Endothelial cell of umbilical vein (primary cell): ENCODE data around the gene CDYL. TPM values are rescaled to one million over a fixed set of nuclear protein-coding genes. Genes with fewer than 3 reads are reported as not detected.
A peak's percentile ranks its signal among the peaks of the same experiment; 100 is the strongest.

Experiments
- BruUV-seq: library from RNA; stranded (reverse); fragments of 400-500 nt; replicated peaks from 2 replicates; lab custom pipeline; 2021; lab: Mats Ljungman, UMichigan
- CTCF ChIA-PET: fragments of 300-600, 350-600 bp; sonication (Branson Sonifier 250); formaldehyde crosslinking; loops from one replicate; lab custom pipeline; 2021; ENCODE audit warnings: antibody characterized with exemption, inconsistent platforms; lab: Charles Lee
- POLR2A ChIA-PET: fragments of 300-600, 350-600 bp; sonication (Branson Sonifier 250); formaldehyde crosslinking; loops from one replicate; lab custom pipeline; 2021; ENCODE audit warnings: antibody characterized with exemption, inconsistent platforms; lab: Charles Lee
- DNase-seq: peaks from one replicate; pipeline ENCODE4 v3.0.0-alpha.2; 2011; ENCODE audit warnings: low read depth, low spot score
- FAIRE-seq: peaks from 2 replicates; lab custom pipeline; 2011; peaks lifted over from hg19 to GRCh38; lab: Jason Lieb, UNC
- H2AFZ ChIP-seq: 2 replicates; pipeline ENCODE4 v1.6.0; 2012; ENCODE audit warnings: low read depth, low read length, control low read depth, inconsistent platforms
- H3K27ac ChIP-seq: 2 replicates; pipeline ENCODE4 v1.5.1; 2011; ENCODE audit warnings: low read depth, mild to moderate bottlenecking, control low read depth, low read length, moderate library complexity; ENCODE audit not compliant: insufficient read depth
- H3K27me3 ChIP-seq, 2 experiments: 2 replicates each; pipeline versions ENCODE4 v1.6.0 to v1.6.1; 2011; ENCODE audit warnings: low read length in 2 of 2, mixed read lengths in 1 of 2; ENCODE audit not compliant: control insufficient read depth in 2 of 2, insufficient read depth in 2 of 2
- H3K36me3 ChIP-seq, 2 experiments: 2 replicates in 1 of 2; 3 replicates in 1 of 2; pipeline ENCODE4 v1.5.1; 2011; ENCODE audit warnings: low read length in 2 of 2, mild to moderate bottlenecking in 1 of 2, moderate library complexity in 1 of 2; ENCODE audit not compliant: control insufficient read depth in 2 of 2, insufficient read depth in 2 of 2; ENCODE audit errors: extremely low read depth in 1 of 2
- H3K4me1 ChIP-seq: 3 replicates; pipeline ENCODE4 v1.5.1; 2011; ENCODE audit warnings: mild to moderate bottlenecking, low read length; ENCODE audit not compliant: control insufficient read depth, insufficient read depth; ENCODE audit errors: extremely low read depth
- H3K4me2 ChIP-seq: 2 replicates; pipeline ENCODE4 v1.6.1; 2011; ENCODE audit warnings: low read length, control low read depth, mixed read lengths; ENCODE audit not compliant: insufficient read depth
- H3K4me3 ChIP-seq, 3 experiments: fragments of 200-600 bp in 1 of 3; sonication (generic), shearing (Covaris generic) in 1 of 3; replicated peaks in 1 of 3; 2 replicates each; pipeline ENCODE4 v1.5.1; 2011 to 2016; ENCODE audit warnings: control low read depth in 3 of 3, low read length in 3 of 3, mild to moderate bottlenecking in 2 of 3, inconsistent platforms in 1 of 3, low read depth in 1 of 3, moderate library complexity in 1 of 3; ENCODE audit not compliant: insufficient read depth in 1 of 3
- H3K79me2 ChIP-seq: 2 replicates; pipeline ENCODE4 v1.6.0; 2012; ENCODE audit warnings: low read length, inconsistent platforms; ENCODE audit not compliant: control insufficient read depth, insufficient read depth
- H3K9ac ChIP-seq: replicated peaks from 2 replicates; pipeline ENCODE3; 2011; ENCODE audit warnings: low read length, control low read depth; ENCODE audit not compliant: insufficient read depth; ENCODE audit errors: extremely low read depth
- H3K9me1 ChIP-seq: replicated peaks from 3 replicates; pipeline ENCODE4 v1.6.0; 2011; ENCODE audit warnings: mild to moderate bottlenecking, low read length; ENCODE audit not compliant: control insufficient read depth, insufficient read depth; ENCODE audit errors: extremely low read depth
- H3K9me3 ChIP-seq: replicated peaks from 2 replicates; pipeline ENCODE4 v1.5.1; 2012; ENCODE audit warnings: low read length, inconsistent platforms; ENCODE audit not compliant: control insufficient read depth, insufficient read depth
- H4K20me1 ChIP-seq: replicated peaks from 2 replicates; pipeline ENCODE3; 2011; ENCODE audit warnings: mild to moderate bottlenecking, low read length; ENCODE audit not compliant: control insufficient read depth, insufficient read depth; ENCODE audit errors: extremely low read depth
- EZH2 ChIP-seq: IDR thresholded peaks from 2 replicates; pipeline ENCODE4 v1.6.1; 2012; ENCODE audit warnings: borderline replicate concordance, low read depth, mild to moderate bottlenecking, moderate library complexity, low read length, inconsistent platforms; ENCODE audit not compliant: severe bottlenecking
- GATA2 ChIP-seq: IDR thresholded peaks from 2 replicates; pipeline ENCODE4 v1.7.0; 2011; ENCODE audit warnings: low read depth, mild to moderate bottlenecking, moderate library complexity, mixed read lengths, low read length; ENCODE audit not compliant: insufficient read length, insufficient read depth
- JUN ChIP-seq: IDR thresholded peaks from 2 replicates; pipeline ENCODE4 v1.6.1; 2011; ENCODE audit warnings: borderline replicate concordance, low read depth; ENCODE audit not compliant: insufficient read length, insufficient read depth
- MYC ChIP-seq: IDR thresholded peaks from one replicate; pipeline ENCODE4 v1.6.1; 2011; ENCODE audit warnings: mild to moderate bottlenecking, low read depth, low read length
- dilution Hi-C: fragments of 300-500 bp; cut with MboI; formaldehyde crosslinking; loops from one replicate; pipeline ENCODE4 v1.15.0; 2019; ENCODE audit warnings: low sequenced_read_pairs; ENCODE audit not compliant: extremely low pct_ligation_motif_present
- intact Hi-C: fragments of 100-400 bp; cut with micrococcal nuclease; formaldehyde crosslinking; loops from one replicate; pipeline ENCODE4 v1.10.0; 2022
- polyA plus RNA-seq, 4 experiments: library from polyadenylated mRNA; depleted of rRNA in 3 of 4; stranded (reverse) in 3 of 4; unstranded in 1 of 4; fragments of >200 nt; gene quantifications; 2 replicates each; pipeline versions ENCODE4 v1.2.1 to v1.2.3, GENCODE V29; 2011 to 2012; ENCODE audit warnings: missing spikeins in 1 of 4
- total RNA-seq: library from RNA; stranded (reverse); gene quantifications from 2 replicates; pipeline ENCODE4 v1.2.3, GENCODE V29; 2021
- TF ChIP-seq, protein P1 (sequence below): IDR thresholded peaks from 2 replicates; pipeline ENCODE4 v1.6.1; 2011; ENCODE audit not compliant: insufficient read depth, insufficient read length
- TF ChIP-seq, protein P2 (sequence below), 2 donors: IDR thresholded peaks; 1 replicate in 1 of 2; 2 replicates in 1 of 2; pipeline ENCODE4 v1.5.1; 2011; ENCODE audit warnings: low read length in 2 of 2, mild to moderate bottlenecking in 2 of 2, moderate library complexity in 2 of 2, control low read depth in 1 of 2, inconsistent platforms in 1 of 2, low read depth in 1 of 2; ENCODE audit not compliant: insufficient read depth in 1 of 2; ENCODE audit errors: extremely low read depth in 1 of 2

CDYL gene
- total and polyA plus RNA-seq, 2 donors (not counting 3 experiments of a cell fraction or from before 2014, with no cell fraction given) = 10.2 to 35.6 TPM

DNA sequence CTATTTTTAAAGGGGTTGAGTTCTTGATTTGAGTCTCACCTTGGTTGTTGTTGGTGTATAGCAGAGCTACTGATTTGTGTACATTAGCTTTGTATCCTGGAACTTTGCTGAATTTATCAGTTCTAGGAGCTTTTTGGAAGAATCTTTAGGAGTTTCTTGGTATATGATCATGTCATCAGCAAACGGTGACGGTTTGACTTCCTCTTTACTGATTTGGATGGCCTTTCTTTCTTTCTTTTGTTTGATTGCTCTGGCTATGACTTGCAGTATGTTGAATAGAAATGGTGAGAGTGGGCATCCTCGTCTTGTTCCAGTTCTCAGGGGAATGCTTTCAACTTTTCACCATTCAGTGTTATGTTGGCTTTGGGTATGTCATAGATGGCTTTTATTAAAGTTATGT, 64.0 kb downstream of the CDYL start:
- Histone ChIP-seq H3K36me3 (no peaks in the 10 kb centered on the region), H3K4me3 (no peak overlapping the region), H3K27me3 (no peaks in the 10 kb centered on the region), H3K9me1 (no peaks in the 10 kb centered on the region), H4K20me1 (no peaks in the 10 kb centered on the region), H3K4me2 (no peak overlapping the region), H3K27ac (no peak overlapping the region), H3K9me3 (no peaks in the 10 kb centered on the region), H3K9ac (no peak overlapping the region), H2AFZ (no peak overlapping the region), H3K4me1 (no peaks in the 10 kb centered on the region), H3K79me2 (peaks cover 61% of the 10 kb centered on the region)
- FAIRE-seq (no peak), DNase-seq (no peak)
- dilution Hi-C loops (no loop called here), intact Hi-C loops (no loop called here)
- ChIA-PET CTCF (no interaction called here), POLR2A (no interaction called here)
- no TSS peak for BruUV-seq
- TF ChIP-seq MYC = no peak
- no peak for TF ChIP-seq GATA2
- no peak for TF ChIP-seq EZH2
- TF ChIP-seq JUN = no peak

DNA sequence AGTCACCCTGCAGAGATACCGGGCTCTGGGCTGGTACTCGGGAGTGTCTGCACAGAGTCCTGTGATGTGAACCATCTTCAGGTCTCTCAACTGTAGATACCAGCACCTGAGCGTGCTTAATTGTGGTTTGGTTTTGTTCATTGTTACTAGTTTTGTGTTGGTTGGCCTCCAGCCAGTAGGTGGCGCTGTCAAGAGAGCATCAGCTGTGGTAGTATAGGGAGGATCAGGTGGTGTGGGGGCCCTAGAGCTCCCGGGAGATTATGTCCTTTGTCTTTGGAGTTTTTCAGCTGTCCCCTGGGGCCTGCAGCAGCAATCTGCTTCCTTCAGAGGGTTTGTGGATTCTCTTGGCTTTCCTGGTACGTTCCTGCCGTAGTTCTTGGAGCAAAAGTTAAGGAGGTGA, 67.9 kb downstream of the CDYL start:
- ChIA-PET CTCF (no interaction called here), POLR2A (interaction anchor here (0.5 kb wide), 1 partner anchor 22 kb away, joined by 3 read pairs; no protein-coding TSS in a partner anchor)
- peaks cover 72% of the 10 kb centered on the region for H3K79me2 ChIP-seq
- no peaks in the 10 kb centered on the region for H3K36me3 ChIP-seq
- no peak overlapping the region for H3K27ac ChIP-seq
- dilution Hi-C loops (no loop called here), intact Hi-C loops (no loop called here)
- no peak overlapping the region for H2AFZ ChIP-seq
- no peak overlapping the region for H3K4me3 ChIP-seq
- no peaks in the 10 kb centered on the region for H3K9me3 ChIP-seq
- H4K20me1 ChIP-seq = peaks cover 7% of the 10 kb centered on the region
- FAIRE-seq (no peak), DNase-seq (no peak)
- TF ChIP-seq JUN (no peak), EZH2 (no peak), MYC (no peak)
- TF ChIP-seq, protein P1, sequence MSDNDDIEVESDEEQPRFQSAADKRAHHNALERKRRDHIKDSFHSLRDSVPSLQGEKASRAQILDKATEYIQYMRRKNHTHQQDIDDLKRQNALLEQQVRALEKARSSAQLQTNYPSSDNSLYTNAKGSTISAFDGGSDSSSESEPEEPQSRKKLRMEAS = no peak
- TF ChIP-seq, protein P2, sequence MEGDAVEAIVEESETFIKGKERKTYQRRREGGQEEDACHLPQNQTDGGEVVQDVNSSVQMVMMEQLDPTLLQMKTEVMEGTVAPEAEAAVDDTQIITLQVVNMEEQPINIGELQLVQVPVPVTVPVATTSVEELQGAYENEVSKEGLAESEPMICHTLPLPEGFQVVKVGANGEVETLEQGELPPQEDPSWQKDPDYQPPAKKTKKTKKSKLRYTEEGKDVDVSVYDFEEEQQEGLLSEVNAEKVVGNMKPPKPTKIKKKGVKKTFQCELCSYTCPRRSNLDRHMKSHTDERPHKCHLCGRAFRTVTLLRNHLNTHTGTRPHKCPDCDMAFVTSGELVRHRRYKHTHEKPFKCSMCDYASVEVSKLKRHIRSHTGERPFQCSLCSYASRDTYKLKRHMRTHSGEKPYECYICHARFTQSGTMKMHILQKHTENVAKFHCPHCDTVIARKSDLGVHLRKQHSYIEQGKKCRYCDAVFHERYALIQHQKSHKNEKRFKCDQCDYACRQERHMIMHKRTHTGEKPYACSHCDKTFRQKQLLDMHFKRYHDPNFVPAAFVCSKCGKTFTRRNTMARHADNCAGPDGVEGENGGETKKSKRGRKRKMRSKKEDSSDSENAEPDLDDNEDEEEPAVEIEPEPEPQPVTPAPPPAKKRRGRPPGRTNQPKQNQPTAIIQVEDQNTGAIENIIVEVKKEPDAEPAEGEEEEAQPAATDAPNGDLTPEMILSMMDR (IDR thresholded peaks at IDR 0.05; ENCODE audit: extremely low read depth in 1 of 2, insufficient read depth in 1 of 2, low read depth in 1 of 2, low read length in 2 of 2) = peak; percentile 15 to 21
- no peaks in the 10 kb centered on the region for H3K9me1 ChIP-seq
- no peak overlapping the region for H3K4me2 ChIP-seq
- peaks cover 8% of the 10 kb centered on the region for H3K4me1 ChIP-seq
- BruUV-seq = no TSS peak
- H3K9ac ChIP-seq = no peak overlapping the region
- no peaks in the 10 kb centered on the region for H3K27me3 ChIP-seq
